WTC11 (cell line): Measurements from ENCODE around the gene CCDC8.

ENCODE experiments used
- ATF3 ChIP-seq: sonication (generic); formaldehyde crosslinking; conservative IDR thresholded peaks from 2 replicates; pipeline ENCODE4 v1.8.1; 2022; ENCODE audit warnings: mild to moderate bottlenecking, missing genetic modification reagents
- CTCF ChIP-seq: fragments of 200-600 bp; IDR thresholded peaks from 2 replicates; pipeline ENCODE4 v1.8.0; 2022; ENCODE audit warnings: antibody characterized with exemption
- E2F1 ChIP-seq: sonication (generic); formaldehyde crosslinking; IDR thresholded peaks from 2 replicates; pipeline ENCODE4 v1.8.0; 2022; ENCODE audit warnings: mild to moderate bottlenecking, missing genetic modification reagents
- ELF4 ChIP-seq: sonication (generic); formaldehyde crosslinking; IDR thresholded peaks from 2 replicates; pipeline ENCODE4 v1.8.1; 2022; ENCODE audit warnings: low read depth, mild to moderate bottlenecking, moderate library complexity, missing genetic modification reagents
- EMX1 ChIP-seq: fragments of 250-450 bp; sonication (Bioruptor Pico); IDR thresholded peaks from 2 replicates; pipeline ENCODE4 v1.8.0; 2021; ENCODE audit warnings: mild to moderate bottlenecking
- IRF2 ChIP-seq: sonication (generic); formaldehyde crosslinking; IDR thresholded peaks from 2 replicates; pipeline ENCODE4 v1.8.0; 2022; ENCODE audit warnings: low read depth, missing genetic modification reagents, borderline replicate concordance
- NFE2L1 ChIP-seq: sonication (generic); formaldehyde crosslinking; IDR thresholded peaks from 2 replicates; pipeline ENCODE4 v1.8.1; 2023; ENCODE audit warnings: missing genetic modification reagents
- NR2C2 ChIP-seq: sonication (generic); formaldehyde crosslinking; IDR thresholded peaks from 2 replicates; pipeline ENCODE4 v1.8.0; 2022; ENCODE audit warnings: mild to moderate bottlenecking, missing genetic modification reagents
- PREB ChIP-seq: sonication (generic); formaldehyde crosslinking; IDR thresholded peaks from 2 replicates; pipeline ENCODE4 v1.8.1; 2022; ENCODE audit warnings: mild to moderate bottlenecking, missing genetic modification reagents, moderate library complexity, borderline replicate concordance
- RORB ChIP-seq: fragments of 250-450 bp; sonication (Bioruptor Pico); IDR thresholded peaks from 2 replicates; pipeline ENCODE4 v1.9.0; 2021; ENCODE audit warnings: mild to moderate bottlenecking
- SMAD3 ChIP-seq: sonication (generic); formaldehyde crosslinking; IDR thresholded peaks from 2 replicates; pipeline ENCODE4 v1.8.0; 2022; ENCODE audit warnings: missing genetic modification reagents, mild to moderate bottlenecking, borderline replicate concordance
- STAT6 ChIP-seq: sonication (generic); formaldehyde crosslinking; conservative IDR thresholded peaks from 2 replicates; pipeline ENCODE4 v1.8.1; 2023; ENCODE audit warnings: mild to moderate bottlenecking, low read depth, missing genetic modification reagents, moderate library complexity
- TP53 ChIP-seq: sonication (generic); formaldehyde crosslinking; IDR thresholded peaks from 2 replicates; pipeline ENCODE4 v1.8.1; 2023; ENCODE audit warnings: mild to moderate bottlenecking, missing genetic modification reagents

GRCh38 chr19:46426506-46427162 lies 13.3 kb upstream of the CCDC8 start:
- no peak for TF ChIP-seq IRF2 (CRISPR knock-in tag)
- TF ChIP-seq EMX1 (CRISPR knock-in tag) = no peak
- TF ChIP-seq CTCF = no peak
- TF ChIP-seq ATF3 (CRISPR knock-in tag) = no peak
- no peak for TF ChIP-seq NFE2L1 (CRISPR knock-in tag)
- no peak for TF ChIP-seq SMAD3 (CRISPR knock-in tag)
- TF ChIP-seq ELF4 (CRISPR knock-in tag) = no peak
- no peak for TF ChIP-seq RORB (CRISPR knock-in tag)
- TF ChIP-seq NR2C2 = no peak
- no peak for TF ChIP-seq TP53 (CRISPR knock-in tag)
- no peak for TF ChIP-seq E2F1 (CRISPR knock-in tag)
- TF ChIP-seq PREB = no peak
- TF ChIP-seq STAT6 = no peak
